WTC11 (cell line): ENCODE data around the gene PRX. TPM values are rescaled to one million over a fixed set of nuclear protein-coding genes. Genes with fewer than 3 reads are reported as not detected.

Source experiments
- ATAC-seq: fragments of 200-7000 bp; cut with Tn5 transposase; 2 replicates; pipeline ENCODE4 v1.10.0; 2021; ENCODE audit warnings: mild to moderate bottlenecking, moderate library complexity
- CTCF ChIA-PET: fragments of 300-600 bp; sonication (Branson Sonifier 250); formaldehyde crosslinking; loops from one replicate; lab custom pipeline; 2021; ENCODE audit warnings: antibody characterized with exemption; lab: Charles Lee
- POLR2A ChIA-PET: fragments of 350-600 bp; sonication (Branson Sonifier 250); formaldehyde crosslinking; loops from one replicate; lab custom pipeline; 2021; ENCODE audit warnings: antibody characterized with exemption; lab: Charles Lee
- DNase-seq: peaks from one replicate; pipeline ENCODE4 v3.0.0; 2021; ENCODE audit warnings: low spot score
- H3K27ac Mint-ChIP-seq: 2 replicates; pipeline ENCODE4 v1.8.0; 2021; ENCODE audit warnings: mixed read lengths
- H3K27me3 Mint-ChIP-seq: 2 replicates; pipeline ENCODE4 v1.8.0; 2021; ENCODE audit warnings: low read depth, mild to moderate bottlenecking, moderate library complexity, mixed read lengths
- H3K36me3 Mint-ChIP-seq: 2 replicates; pipeline ENCODE4 v1.8.0; 2021; ENCODE audit warnings: mixed read lengths
- H3K4me1 Mint-ChIP-seq: 2 replicates; pipeline ENCODE4 v1.8.0; 2022; ENCODE audit warnings: mixed read lengths
- H3K4me3 Mint-ChIP-seq: 2 replicates; pipeline ENCODE4 v1.8.0; 2021; ENCODE audit warnings: mild to moderate bottlenecking, moderate library complexity, mixed read lengths
- H3K9me3 Mint-ChIP-seq: 2 replicates; pipeline ENCODE4 v1.8.0; 2021; ENCODE audit warnings: mixed read lengths
- AR ChIP-seq: fragments of 250-450 bp; sonication (Bioruptor Pico); IDR thresholded peaks from 2 replicates; pipeline ENCODE4 v1.9.0; 2021; ENCODE audit warnings: mild to moderate bottlenecking
- ATF6 ChIP-seq: sonication (generic); formaldehyde crosslinking; IDR thresholded peaks from 2 replicates; pipeline ENCODE4 v1.8.1; 2023; ENCODE audit warnings: mild to moderate bottlenecking, missing genetic modification reagents
- CREB1 ChIP-seq: sonication (generic); formaldehyde crosslinking; IDR thresholded peaks from 2 replicates; pipeline ENCODE4 v1.8.0; 2023; ENCODE audit warnings: mild to moderate bottlenecking, missing genetic modification reagents
- CTCF ChIP-seq: fragments of 200-600 bp; IDR thresholded peaks from 2 replicates; pipeline ENCODE4 v1.8.0; 2022; ENCODE audit warnings: antibody characterized with exemption
- EMX1 ChIP-seq: fragments of 250-450 bp; sonication (Bioruptor Pico); IDR thresholded peaks from 2 replicates; pipeline ENCODE4 v1.8.0; 2021; ENCODE audit warnings: mild to moderate bottlenecking
- ESRRA ChIP-seq: sonication (generic); formaldehyde crosslinking; IDR thresholded peaks from 2 replicates; pipeline ENCODE4 v1.8.1; 2022; ENCODE audit warnings: mild to moderate bottlenecking, missing genetic modification reagents, borderline replicate concordance
- ETV6 ChIP-seq: sonication (generic); formaldehyde crosslinking; IDR thresholded peaks from 2 replicates; pipeline ENCODE4 v1.8.1; 2022; ENCODE audit warnings: mild to moderate bottlenecking, missing genetic modification reagents
- FOXK1 ChIP-seq: sonication (generic); formaldehyde crosslinking; IDR thresholded peaks from 2 replicates; pipeline ENCODE4 v1.8.0; 2022; ENCODE audit warnings: mild to moderate bottlenecking, moderate library complexity, missing genetic modification reagents
- FOXP1 ChIP-seq: sonication (generic); formaldehyde crosslinking; IDR thresholded peaks from 2 replicates; pipeline ENCODE4 v1.8.0; 2022; ENCODE audit warnings: missing genetic modification reagents, mild to moderate bottlenecking, moderate library complexity, borderline replicate concordance
- FOXP4 ChIP-seq: sonication (generic); formaldehyde crosslinking; IDR thresholded peaks from 2 replicates; pipeline ENCODE4 v1.8.0; 2022; ENCODE audit warnings: mild to moderate bottlenecking, missing genetic modification reagents
- GRHL2 ChIP-seq: fragments of 250-450 bp; sonication (Bioruptor Pico); IDR thresholded peaks from 2 replicates; pipeline ENCODE4 v1.8.0; 2022; ENCODE audit warnings: mild to moderate bottlenecking, moderate library complexity; ENCODE audit not compliant: insufficient replicate concordance, severe bottlenecking
- GTF2I ChIP-seq: fragments of 250-450 bp; sonication (Bioruptor Pico); conservative IDR thresholded peaks from 2 replicates; pipeline ENCODE4 v1.4.0; 2021; ENCODE audit warnings: mild to moderate bottlenecking
- HMGA2 ChIP-seq: fragments of 250-450 bp; sonication (Bioruptor Pico); IDR thresholded peaks from 2 replicates; pipeline ENCODE4 v1.4.0; 2021; ENCODE audit warnings: mild to moderate bottlenecking, moderate library complexity
- KAT7 ChIP-seq: sonication (generic); formaldehyde crosslinking; IDR thresholded peaks from 2 replicates; pipeline ENCODE4 v1.8.1; 2023; ENCODE audit warnings: missing genetic modification reagents, mild to moderate bottlenecking, borderline replicate concordance
- MAX ChIP-seq: sonication (generic); formaldehyde crosslinking; IDR thresholded peaks from 2 replicates; pipeline ENCODE4 v1.8.0; 2022; ENCODE audit warnings: mild to moderate bottlenecking, missing genetic modification reagents
- NFYB ChIP-seq: sonication (generic); formaldehyde crosslinking; conservative IDR thresholded peaks from 2 replicates; pipeline ENCODE4 v1.8.0; 2022; ENCODE audit warnings: low read depth, missing genetic modification reagents
- NR1H2 ChIP-seq: sonication (generic); formaldehyde crosslinking; IDR thresholded peaks from 2 replicates; pipeline ENCODE4 v1.9.0; 2021; ENCODE audit warnings: mild to moderate bottlenecking, moderate library complexity, missing genetic modification reagents
- NR3C1 ChIP-seq: sonication (generic); formaldehyde crosslinking; conservative IDR thresholded peaks from 2 replicates; pipeline ENCODE4 v1.8.1; 2023; ENCODE audit warnings: low read depth, mild to moderate bottlenecking, missing genetic modification reagents
- SMAD4 ChIP-seq: sonication (generic); formaldehyde crosslinking; IDR thresholded peaks from 2 replicates; pipeline ENCODE4 v1.8.0; 2022; ENCODE audit warnings: mild to moderate bottlenecking, missing genetic modification reagents
- TEAD1 ChIP-seq: sonication (generic); formaldehyde crosslinking; IDR thresholded peaks from 2 replicates; pipeline ENCODE4 v1.8.0; 2022; ENCODE audit warnings: mild to moderate bottlenecking, missing genetic modification reagents
- ZNF219 ChIP-seq: sonication (generic); formaldehyde crosslinking; IDR thresholded peaks from 2 replicates; pipeline ENCODE4 v1.8.0; 2023; ENCODE audit warnings: missing genetic modification reagents, mild to moderate bottlenecking, borderline replicate concordance
- ZNF263 ChIP-seq: sonication (generic); formaldehyde crosslinking; IDR thresholded peaks from 2 replicates; pipeline ENCODE4 v1.8.1; 2022; ENCODE audit warnings: low read depth, mild to moderate bottlenecking, moderate library complexity, missing genetic modification reagents
- ZNF423 ChIP-seq: fragments of 250-450 bp; sonication (Bioruptor Pico); IDR thresholded peaks from 2 replicates; pipeline ENCODE4 v2.1.2; 2022; ENCODE audit warnings: mild to moderate bottlenecking, moderate library complexity
- ZNF425 ChIP-seq: fragments of 250-450 bp; sonication (Bioruptor Pico); conservative IDR thresholded peaks from 2 replicates; pipeline ENCODE4 v1.9.0; 2021; ENCODE audit warnings: mild to moderate bottlenecking
- ZSCAN18 ChIP-seq: fragments of 250-450 bp; sonication (Bioruptor Pico); IDR thresholded peaks from 2 replicates; pipeline ENCODE4 v2.1.2; 2022; ENCODE audit warnings: mild to moderate bottlenecking, moderate library complexity
- total RNA-seq: library from RNA; stranded (reverse); gene quantifications from 3 replicates; pipeline ENCODE4 v1.2.3, GENCODE V29; 2021

The PRX gene
- total RNA-seq, 1 experiment from 2014 or later: 8.4 TPM

- Mint-ChIP-seq H3K27ac (peak within 1 kb of the TSS; percentile 94), H3K36me3 (no peaks in the 10 kb centered on the region), H3K4me1 (peaks cover 11% of the 10 kb centered on the region), H3K9me3 (no peaks in the 10 kb centered on the region), H3K27me3 (no peaks in the 10 kb centered on the region), H3K4me3 (peak within 1 kb of the TSS; percentile 90)
- ChIA-PET POLR2A (interaction anchor here (0.7 to 1.2 kb wide), 6 partner anchors 18 to 95 kb away, joined by 3 to 10 read pairs (median 3); no protein-coding TSS in a partner anchor), CTCF (interaction anchor here (0.6 to 1.6 kb wide), 15 partner anchors 17 to 201 kb away, joined by 3 to 12 read pairs (median 4); partner anchors contain the start of gene MAP3K10)
- ATAC-seq (peak; percentile 97), DNase-seq (peak; percentile 99)
- TF ChIP-seq ATF6 (CRISPR knock-in tag) (no peak), ZNF263 (CRISPR knock-in tag) (no peak), NFYB (CRISPR knock-in tag) (peak; percentile 47), AR (CRISPR knock-in tag) (no peak), GTF2I (CRISPR knock-in tag) (no peak), MAX (CRISPR knock-in tag) (peak; percentile 85), SMAD4 (CRISPR knock-in tag) (no peak), CTCF (no peak), FOXP1 (no peak), FOXP4 (CRISPR knock-in tag) (peak; percentile 31; the same call in 1 of the 2 replicates), ESRRA (CRISPR knock-in tag) (no peak), NR1H2 (CRISPR knock-in tag) (no peak), EMX1 (CRISPR knock-in tag) (no peak), FOXK1 (CRISPR knock-in tag) (peak; percentile 93), NR3C1 (CRISPR knock-in tag) (no peak), TEAD1 (peak; percentile 83; the same call in 1 of the 2 replicates), ZNF423 (CRISPR knock-in tag) (no peak), HMGA2 (CRISPR knock-in tag) (peak; percentile 77), GRHL2 (no peak), ETV6 (peak; percentile 63; the same call in 1 of the 2 replicates), CREB1 (CRISPR knock-in tag) (no peak), ZNF219 (CRISPR knock-in tag) (no peak), KAT7 (CRISPR knock-in tag) (no peak), ZNF425 (CRISPR knock-in tag) (no peak), ZSCAN18 (CRISPR knock-in tag) (no peak)
Measured at GRCh38 chr19:40348125-40348913, 64.9 kb downstream of the PRX start, which contains the start of the genes C19orf47 and PLD3. TSS of gene C19orf47 (minus strand) at chr19:40348397. CDS start at chr19:40341857, 6,540 bp downstream. TSS of gene PLD3 (plus strand) at chr19:40348695. CDS start at chr19:40366484, 17,789 bp downstream.
